ENCODE results near the gene SULT2B1. TPM values are rescaled to one million over a fixed set of nuclear protein-coding genes. Genes with fewer than 3 reads are reported as not detected.

SULT2B1 gene
- total RNA-seq, 4 donors from 2014 or later, result not detected

DNA sequence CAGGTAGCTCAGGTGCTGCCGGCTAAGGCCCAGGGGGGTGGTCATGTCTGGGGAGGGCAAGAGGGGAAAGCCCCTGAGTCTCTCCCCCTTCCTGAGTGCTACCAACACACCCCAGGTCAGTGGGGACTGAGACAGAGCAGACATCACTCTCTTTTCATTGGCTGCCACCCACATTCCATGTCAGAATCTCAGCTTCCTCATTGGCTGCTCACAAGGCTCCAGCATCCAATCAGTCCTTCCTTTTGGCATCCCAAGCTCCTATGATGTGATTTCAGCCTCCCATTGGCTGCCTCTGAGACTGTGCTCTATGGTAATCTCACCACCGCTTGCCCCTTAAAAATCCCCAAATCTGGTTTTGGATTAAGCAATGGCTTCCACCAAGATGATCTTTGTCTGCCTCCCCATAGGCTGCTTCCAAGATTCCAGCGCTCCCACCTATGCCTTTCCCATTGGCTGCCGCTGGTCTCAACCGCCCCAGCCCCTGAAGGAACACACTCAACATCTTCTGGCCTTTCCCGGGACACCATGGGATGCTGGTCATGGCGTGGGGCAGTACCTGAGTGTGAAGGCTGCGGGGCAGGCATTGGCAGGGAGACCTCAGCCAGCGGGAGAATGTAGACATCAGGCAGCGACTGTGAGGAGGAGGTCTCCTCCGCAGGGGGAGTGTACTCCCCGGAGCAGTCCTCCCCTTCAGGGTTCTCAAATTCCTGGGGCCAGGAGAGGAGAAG is 42.3 kb upstream of the SULT2B1 start:
- 73 to 80% methylated on average over 11 to 12 of the region's 12 CpGs for WGBS, 2 donors
- H3K36me3 ChIP-seq, result no peaks in the 10 kb centered on the region
- H3K4me3 ChIP-seq, result no peak overlapping the region
- TF ChIP-seq EP300 (IDR thresholded peaks at IDR 0.05) (no peak), POLR2A (IDR thresholded peaks at IDR 0.05) (no peak)
- TF ChIP-seq, protein P1, sequence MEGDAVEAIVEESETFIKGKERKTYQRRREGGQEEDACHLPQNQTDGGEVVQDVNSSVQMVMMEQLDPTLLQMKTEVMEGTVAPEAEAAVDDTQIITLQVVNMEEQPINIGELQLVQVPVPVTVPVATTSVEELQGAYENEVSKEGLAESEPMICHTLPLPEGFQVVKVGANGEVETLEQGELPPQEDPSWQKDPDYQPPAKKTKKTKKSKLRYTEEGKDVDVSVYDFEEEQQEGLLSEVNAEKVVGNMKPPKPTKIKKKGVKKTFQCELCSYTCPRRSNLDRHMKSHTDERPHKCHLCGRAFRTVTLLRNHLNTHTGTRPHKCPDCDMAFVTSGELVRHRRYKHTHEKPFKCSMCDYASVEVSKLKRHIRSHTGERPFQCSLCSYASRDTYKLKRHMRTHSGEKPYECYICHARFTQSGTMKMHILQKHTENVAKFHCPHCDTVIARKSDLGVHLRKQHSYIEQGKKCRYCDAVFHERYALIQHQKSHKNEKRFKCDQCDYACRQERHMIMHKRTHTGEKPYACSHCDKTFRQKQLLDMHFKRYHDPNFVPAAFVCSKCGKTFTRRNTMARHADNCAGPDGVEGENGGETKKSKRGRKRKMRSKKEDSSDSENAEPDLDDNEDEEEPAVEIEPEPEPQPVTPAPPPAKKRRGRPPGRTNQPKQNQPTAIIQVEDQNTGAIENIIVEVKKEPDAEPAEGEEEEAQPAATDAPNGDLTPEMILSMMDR (IDR thresholded peaks at IDR 0.05), result no peak
- H3K27ac ChIP-seq, result no peak overlapping the region
- H3K27me3 ChIP-seq, result peaks cover 0 to 62% of the 10 kb centered on the region in 2 donors
- H3K9me3 ChIP-seq, result no peaks in the 10 kb centered on the region
- H3K4me1 ChIP-seq, result peaks cover 0 to 20% (median 10%) of the 10 kb centered on the region in 4 donors
- no peak for DNase-seq (ENCODE audit: low spot score in 2 of 2)

DNA sequence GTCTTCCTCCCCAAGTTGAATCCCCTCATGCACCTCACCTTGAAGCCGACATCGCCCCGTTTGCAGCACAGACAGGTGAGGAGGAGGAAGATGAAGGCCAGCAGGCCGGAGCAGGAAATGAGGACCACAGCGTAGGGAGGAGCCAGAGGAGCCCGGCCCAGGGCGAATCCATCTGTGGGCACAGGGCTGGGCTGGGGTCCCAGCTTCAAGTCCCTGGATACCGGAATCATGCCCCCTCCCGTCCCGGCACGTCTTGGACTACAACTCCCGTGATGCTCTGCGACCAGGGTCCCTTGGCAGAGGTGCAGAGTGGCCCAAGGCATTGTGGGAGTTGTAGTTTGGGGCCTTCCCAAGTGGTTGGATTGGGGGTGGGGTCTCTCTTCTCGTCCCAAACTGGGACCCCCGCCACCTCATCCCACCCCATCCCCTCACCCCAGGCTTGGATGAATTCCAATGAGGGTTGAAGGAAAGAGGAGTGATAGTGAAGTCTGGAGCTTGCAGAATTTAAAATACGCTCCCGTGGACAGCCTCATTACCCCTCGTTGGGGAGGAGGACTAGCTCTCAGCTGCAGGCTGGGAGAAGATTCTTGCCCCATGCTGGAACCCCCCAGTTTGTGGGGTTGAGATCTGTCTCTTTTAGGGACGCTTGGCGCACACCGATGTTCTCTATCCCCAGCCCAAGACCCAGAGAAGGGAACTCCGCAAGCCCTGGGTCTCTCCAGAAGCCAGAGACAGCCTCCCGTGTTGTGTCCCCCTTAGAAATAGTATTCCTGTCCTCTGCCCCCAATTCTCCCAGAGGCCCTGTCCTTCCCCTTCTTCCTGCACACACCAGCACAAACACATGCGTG is 41.3 kb upstream of the SULT2B1 start:
- DNase-seq (ENCODE audit: low spot score in 2 of 2), result peak; percentile 44 to 76
- Histone ChIP-seq H3K27ac (no peak overlapping the region), H3K4me1 (peaks cover 0 to 20% (median 10%) of the 10 kb centered on the region in 4 donors), H3K36me3 (no peaks in the 10 kb centered on the region), H3K9me3 (no peaks in the 10 kb centered on the region), H3K4me3 (peak overlapping the region in 1 of 4 donors; percentile 3), H3K27me3 (peaks cover 0 to 62% of the 10 kb centered on the region in 2 donors)
- 9% methylated on average over 24 of the region's 24 CpGs for WGBS, 2 donors
- no peak for TF ChIP-seq POLR2A (IDR thresholded peaks at IDR 0.05)
- TF ChIP-seq, protein P1 (IDR thresholded peaks at IDR 0.05), result no peak
- peak; percentile 14 to 36 for TF ChIP-seq EP300 (IDR thresholded peaks at IDR 0.05)

DNA sequence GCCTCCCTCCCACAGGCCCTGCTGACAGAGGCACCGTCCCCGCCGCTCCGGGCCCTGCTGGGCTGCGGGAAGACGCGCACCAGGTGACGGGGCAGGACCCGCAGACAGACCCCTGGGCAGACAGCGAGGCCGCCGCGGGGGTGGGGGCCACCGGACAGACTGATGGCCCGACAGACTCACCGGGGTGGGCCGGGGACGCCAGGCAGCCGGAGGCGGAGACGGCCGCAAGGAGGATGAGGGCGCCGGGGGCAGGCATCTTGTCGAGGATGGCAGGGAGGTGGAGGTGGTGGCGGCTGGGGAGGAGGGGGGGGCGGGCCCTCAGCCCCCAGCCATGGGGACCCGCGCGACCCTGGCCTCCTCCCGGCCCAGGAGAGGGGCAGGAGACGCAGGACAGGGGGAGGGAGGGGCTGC is 40.6 kb upstream of the SULT2B1 start:
- no peak overlapping the region for H3K27ac ChIP-seq
- H3K4me3 ChIP-seq, result peak overlapping the region in 1 of 4 donors; percentile 3
- peaks cover 0 to 20% (median 10%) of the 10 kb centered on the region in 4 donors for H3K4me1 ChIP-seq
- H3K9me3 ChIP-seq, result no peaks in the 10 kb centered on the region
- H3K36me3 ChIP-seq, result no peaks in the 10 kb centered on the region
- TF ChIP-seq EP300 (IDR thresholded peaks at IDR 0.05), result no peak
- TF ChIP-seq, protein P1 (IDR thresholded peaks at IDR 0.05), result no peak
- TF ChIP-seq POLR2A (IDR thresholded peaks at IDR 0.05), result no peak
- WGBS, 2 donors, result 1 to 4% methylated on average over 22 to 30 of the region's 32 CpGs
- DNase-seq (ENCODE audit: low spot score in 2 of 2), result no peak
- H3K27me3 ChIP-seq, result peaks cover 0 to 62% of the 10 kb centered on the region in 2 donors

DNA sequence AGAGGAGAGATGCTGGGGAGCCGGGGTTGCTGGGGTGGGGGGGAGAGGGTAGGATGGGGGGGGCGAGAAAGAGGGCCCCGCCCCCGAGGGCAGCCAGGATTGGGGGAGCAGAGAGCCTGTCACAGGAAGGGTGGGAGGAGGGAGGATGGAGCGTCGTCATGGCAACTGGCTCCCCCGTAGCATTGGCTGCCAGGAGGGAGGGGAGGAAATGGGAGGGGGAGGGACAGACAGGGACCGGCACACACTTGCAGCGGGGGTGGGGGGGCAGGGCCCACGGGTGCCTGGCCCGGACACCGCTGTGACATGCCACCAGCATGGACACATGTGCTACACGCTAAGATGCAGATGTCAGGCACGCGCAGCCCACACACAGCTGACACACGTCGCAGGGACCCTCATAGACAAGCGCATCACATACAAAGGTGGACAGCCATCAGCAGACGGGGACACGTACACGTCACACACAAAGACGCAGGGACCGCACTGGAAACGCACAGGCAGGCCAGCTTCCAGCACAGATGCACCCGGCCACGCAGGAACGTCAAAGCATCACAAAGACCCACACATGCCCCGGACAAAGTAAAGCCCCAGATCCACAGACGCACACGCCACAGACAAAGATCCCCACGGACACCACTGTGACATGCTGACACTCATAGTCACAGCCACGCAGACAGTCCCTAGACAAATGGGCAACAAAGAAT is 40.0 kb upstream of the SULT2B1 start, which contains the start of gene LMTK3:
Gene LMTK3 (minus strand): TSS at position 36 of the 704 bp plus-strand sequence. CDS start 259 bp downstream, outside the sequence.
- Histone ChIP-seq H3K36me3 (no peaks in the 10 kb centered on the region), H3K9me3 (no peaks in the 10 kb centered on the region), H3K4me1 (peaks cover 0 to 20% (median 10%) of the 10 kb centered on the region in 4 donors), H3K27ac (no peak within 1 kb of the TSS), H3K27me3 (peaks cover 0 to 62% of the 10 kb centered on the region in 2 donors), H3K4me3 (peak within 1 kb of the TSS in 1 of 4 donors; percentile 3)
- WGBS, 2 donors, result 9 to 11% methylated on average over 24 to 32 of the region's 32 CpGs
- DNase-seq (ENCODE audit: low spot score in 2 of 2), result no peak
- TF ChIP-seq POLR2A (IDR thresholded peaks at IDR 0.05) (no peak), EP300 (IDR thresholded peaks at IDR 0.05) (no peak)
- TF ChIP-seq, protein P1 (IDR thresholded peaks at IDR 0.05), result no peak
